GM12878 (cell line): ENCODE results near the gene SMARCA4. TPM values are rescaled to one million over a fixed set of nuclear protein-coding genes. Genes with fewer than 3 reads are reported as not detected.

Source experiments
- ATAC-seq: fragments of 200-7000 bp; cut with Tn5 transposase; 3 replicates; pipeline ENCODE4 v1.9.1; 2020; ENCODE audit warnings: mild to moderate bottlenecking, moderate library complexity
- BruUV-seq: library from RNA; stranded (reverse); fragments of 400-500 nt; replicated peaks from 2 replicates; lab custom pipeline; 2021; lab: Mats Ljungman, UMichigan
- CTCF ChIA-PET: fragments of 300-600 bp; sonication (Branson Sonifier 250); formaldehyde crosslinking; extraction: SDS; loops from one replicate; lab custom pipeline; 2021; ENCODE audit warnings: inconsistent platforms; lab: Yijun Ruan, JAX
- POLR2A ChIA-PET: fragments of 350-600 bp; formaldehyde crosslinking; extraction: SDS; loops from one replicate; lab custom pipeline; 2021; ENCODE audit warnings: inconsistent platforms; lab: Charles Lee
- RAD21 ChIA-PET: fragments of 300-600 bp; sonication (Branson Sonifier 250); formaldehyde crosslinking; loops from one replicate; lab custom pipeline; 2023; ENCODE audit warnings: antibody characterized with exemption; ENCODE audit not compliant: unreplicated experiment; lab: Charles Lee
- SMC1A ChIA-PET: fragments of 300-600 bp; sonication (Branson Sonifier 250); formaldehyde crosslinking; loops from one replicate; lab custom pipeline; 2023; ENCODE audit not compliant: unreplicated experiment, uncharacterized antibody; lab: Charles Lee
- DNase-seq: peaks from one replicate; pipeline ENCODE4 v3.0.0-alpha.2; 2011; ENCODE audit warnings: low read depth, low spot score
- FAIRE-seq: peaks from 3 replicates; lab custom pipeline; 2011; peaks lifted over from hg19 to GRCh38; lab: Jason Lieb, UNC
- H2AFZ ChIP-seq: 2 replicates; pipeline ENCODE4 v1.6.0; 2011; ENCODE audit warnings: low read depth, low read length, control low read depth; ENCODE audit not compliant: control insufficient read depth
- H3K27ac ChIP-seq: 2 replicates; pipeline ENCODE4 v1.5.1; 2011; ENCODE audit warnings: control low read depth; ENCODE audit not compliant: control insufficient read depth, insufficient read depth
- H3K27me3 ChIP-seq, 2 experiments: replicated peaks in 1 of 2; 2 replicates each; pipeline versions ENCODE4 v1.6.0 to v1.6.1; 2011; ENCODE audit warnings: low read length in 1 of 2; ENCODE audit not compliant: control insufficient read depth in 2 of 2, insufficient read depth in 2 of 2
- H3K36me3 ChIP-seq, 2 experiments: 2 replicates each; pipeline ENCODE4 v1.5.1; 2011; ENCODE audit warnings: low read length in 1 of 2; ENCODE audit not compliant: control insufficient read depth in 2 of 2, insufficient read depth in 2 of 2
- H3K4me1 ChIP-seq: 2 replicates; pipeline ENCODE4 v1.6.1; 2011; ENCODE audit warnings: mild to moderate bottlenecking, low read length, moderate library complexity, mixed read lengths; ENCODE audit not compliant: control insufficient read depth, insufficient read depth
- H3K4me2 ChIP-seq: 2 replicates; pipeline ENCODE4 v1.6.0; 2011; ENCODE audit warnings: control low read depth; ENCODE audit not compliant: control insufficient read depth, insufficient read depth
- H3K4me3 ChIP-seq: fragments of 200-600 bp; sonication (generic); 2 replicates; pipeline ENCODE4 v1.5.1; 2016
- H3K79me2 ChIP-seq: 2 replicates; pipeline ENCODE4 v1.6.0; 2011; ENCODE audit warnings: low read length; ENCODE audit not compliant: control insufficient read depth, insufficient read depth
- H3K9ac ChIP-seq: 2 replicates; pipeline ENCODE4 v1.8.0; 2011; ENCODE audit warnings: low read length, control low read depth, mixed read lengths; ENCODE audit not compliant: control insufficient read depth, insufficient read depth
- H3K9me3 ChIP-seq: replicated peaks from 3 replicates; pipeline ENCODE4 v1.5.1; 2011; ENCODE audit warnings: mild to moderate bottlenecking, low read length; ENCODE audit not compliant: control insufficient read depth, insufficient read depth
- H4K20me1 ChIP-seq: 2 replicates; pipeline ENCODE4 v1.6.0; 2011; ENCODE audit not compliant: control insufficient read depth, insufficient read depth
- CHD1 ChIP-seq: IDR thresholded peaks from 2 replicates; pipeline ENCODE4 v1.6.1; 2012; ENCODE audit warnings: low read depth, low read length, improper control_type of control experiment
- EGR1 ChIP-seq, 2 experiments: IDR thresholded peaks; 1 replicate in 1 of 2; 2 replicates in 1 of 2; pipeline ENCODE4 v1.6.1; 2011 to 2012; ENCODE audit warnings: low read depth in 2 of 2, low read length in 2 of 2, borderline replicate concordance in 1 of 2, mild to moderate bottlenecking in 1 of 2, moderate library complexity in 1 of 2
- ESRRA ChIP-seq: IDR thresholded peaks from 2 replicates; pipeline ENCODE4 v1.6.1; 2012; ENCODE audit warnings: mild to moderate bottlenecking, low read length, improper control_type of control experiment
- ETV6 ChIP-seq, 2 experiments: fragments of 450-650 bp in 1 of 2; IDR thresholded peaks in 1 of 2; conservative IDR thresholded peaks in 1 of 2; 2 replicates each; pipeline ENCODE4 v1.6.1; 2014; ENCODE audit warnings: antibody characterized with exemption in 1 of 2, borderline replicate concordance in 1 of 2, low read depth in 1 of 2, mild to moderate bottlenecking in 1 of 2, moderate library complexity in 1 of 2
- KDM1A ChIP-seq: fragments of 200-600 bp; sonication (generic); IDR thresholded peaks from 2 replicates; pipeline ENCODE4 v1.6.1; 2016; ENCODE audit warnings: borderline replicate concordance
- MEF2A ChIP-seq: IDR thresholded peaks from 2 replicates; pipeline ENCODE4 v1.6.1; 2011; ENCODE audit warnings: low read depth, mild to moderate bottlenecking, low read length, moderate library complexity; ENCODE audit not compliant: insufficient read depth
- MYB ChIP-seq: fragments of 150-350 bp; IDR thresholded peaks from 2 replicates; pipeline ENCODE4 v1.6.1; 2014; ENCODE audit warnings: mild to moderate bottlenecking, low read depth, low read length, borderline replicate concordance
- MYC ChIP-seq: IDR thresholded peaks from 2 replicates; pipeline ENCODE4 v1.6.1; 2011; ENCODE audit warnings: mild to moderate bottlenecking, low read length, moderate library complexity, inconsistent platforms; ENCODE audit not compliant: insufficient read depth, insufficient replicate concordance, insufficient read length, severe bottlenecking
- NFIC ChIP-seq: IDR thresholded peaks from 2 replicates; pipeline ENCODE4 v1.6.1; 2012; ENCODE audit warnings: low read depth, mild to moderate bottlenecking, inconsistent platforms, low read length, moderate library complexity
- RELA ChIP-seq: fragments of 450-650 bp; IDR thresholded peaks from 2 replicates; pipeline ENCODE4 v1.8.0; 2014; ENCODE audit warnings: borderline replicate concordance; ENCODE audit not compliant: partially characterized antibody
- SIX5 ChIP-seq: IDR thresholded peaks from 2 replicates; pipeline ENCODE4 v1.6.1; 2011; ENCODE audit warnings: mild to moderate bottlenecking, low read depth, low read length, moderate library complexity; ENCODE audit not compliant: severe bottlenecking
- TARDBP ChIP-seq: IDR thresholded peaks from 2 replicates; pipeline ENCODE4 v1.6.1; 2016; ENCODE audit warnings: borderline replicate concordance
- TBL1XR1 ChIP-seq: IDR thresholded peaks from 2 replicates; pipeline ENCODE4 v1.6.1; 2012; ENCODE audit warnings: low read depth, low read length, improper control_type of control experiment
- ZNF207 ChIP-seq: fragments of 450-650 bp; IDR thresholded peaks from 2 replicates; pipeline ENCODE4 v1.6.1; 2014; ENCODE audit warnings: antibody characterized with exemption, mild to moderate bottlenecking, borderline replicate concordance
- WGBS: methylation state at CpG from one replicate; pipeline ENCODE4 v1.1.6; 2016; ENCODE audit warnings: low lambda C conversion rate; ENCODE audit not compliant: insufficient replicate concordance, insufficient coverage; ENCODE audit errors: missing lambda C conversion rate; 5-methylcytosine and 5-hydroxymethylcytosine counted together
- in situ Hi-C: fragments of 300-500 bp; cut with MboI; formaldehyde crosslinking; loops from 9 replicates; pipeline ENCODE4 v1.14.3; 2018; ENCODE audit warnings: mixed read lengths
- intact Hi-C: fragments of 100-400 bp; cut with micrococcal nuclease; formaldehyde crosslinking; loops from one replicate; pipeline ENCODE4 v1.14.2; 2022; ENCODE audit not compliant: unreplicated experiment
- polyA plus RNA-seq, 11 experiments: library from polyadenylated mRNA; depleted of rRNA in 4 of 11; unstranded in 6 of 11; stranded (reverse) in 5 of 11; fragments of >200 nt; fragmentation: Nextera tagmentation in 4 of 11; fragmentation: Illumina TruSeq in 1 of 11; extraction: Ambion mirVana in 4 of 11; extraction: Trizol in 1 of 11; gene quantifications; 1 replicate in 1 of 11; 2 replicates in 10 of 11; pipeline versions ENCODE4 v1.2.1 to v1.2.3, GENCODE V29; 2011 to 2016; ENCODE audit warnings: inconsistent platforms in 2 of 11, missing spikeins in 2 of 11, low read depth in 1 of 11
- total RNA-seq, 4 experiments: library from RNA; depleted of rRNA in 3 of 4; stranded (reverse); fragments of >200 nt in 3 of 4; fragmentation: Illumina TruSeq in 1 of 4; extraction: Trizol in 1 of 4; gene quantifications; 2 replicates each; pipeline versions ENCODE4 v1.2.1 to v1.2.3, GENCODE V29; 2013 to 2021
- TF ChIP-seq, protein P1 (sequence below): fragments of 450-650 bp; IDR thresholded peaks from 2 replicates; pipeline ENCODE4 v1.6.1; 2017; ENCODE audit warnings: mild to moderate bottlenecking
- TF ChIP-seq, protein P2 (sequence below): IDR thresholded peaks from 2 replicates; pipeline ENCODE4 v1.6.1; 2012; ENCODE audit warnings: low read depth, low read length, improper control_type of control experiment

The SMARCA4 gene
- total and polyA plus RNA-seq, 10 of the 15 experiments (the other 5 are each of a cell fraction or from before 2014, with no cell fraction given): 22.4 to 175 (median 57.4) TPM

- ChIA-PET SMC1A (interaction anchor here (1.2 kb wide), 1 partner anchor 65 kb away, joined by 4 read pairs; no protein-coding TSS in a partner anchor), CTCF (interaction anchor here (0.8 to 1.4 kb wide), 2 partner anchors 65 to 71 kb away, joined by 3 to 4 read pairs; no protein-coding TSS in a partner anchor), POLR2A (interaction anchor here (0.6 to 0.9 kb wide), 4 partner anchors 20 to 188 kb away, joined by 3 to 5 read pairs (median 4); no protein-coding TSS in a partner anchor), RAD21 (interaction anchor here (0.7 to 2.8 kb wide), 2 partner anchors 12 to 65 kb away, joined by 4 to 14 read pairs; no protein-coding TSS in a partner anchor)
- no peak for ATAC-seq
- in situ Hi-C loops: no loop called here
- Histone ChIP-seq H2AFZ (no peak overlapping the region), H3K36me3 (peaks cover 23 to 30% of the 10 kb centered on the region in 2 experiments), H3K9ac (no peak overlapping the region), H3K4me1 (no peaks in the 10 kb centered on the region), H3K79me2 (no peaks in the 10 kb centered on the region), H3K4me2 (no peak overlapping the region), H3K4me3 (no peak overlapping the region), H3K9me3 (no peaks in the 10 kb centered on the region), H3K27ac (no peak overlapping the region), H3K27me3 (no peaks in the 10 kb centered on the region), H4K20me1 (no peaks in the 10 kb centered on the region)
- intact Hi-C loops: loop anchor here (10.0 kb wide), 1 partner anchor 63 kb away; no protein-coding TSS in a partner anchor
- no TSS peak for BruUV-seq
- no peak for DNase-seq
- no peak for TF ChIP-seq MEF2A
- TF ChIP-seq ETV6 (conservative IDR thresholded peaks at IDR 0.05 in 1 of 2, IDR thresholded peaks at IDR 0.05 in 1 of 2; ENCODE audit: borderline replicate concordance in 1 of 2, low read depth in 1 of 2): no peak
- no peak for TF ChIP-seq MYB
- no peak for TF ChIP-seq ZNF207
- TF ChIP-seq SIX5: no peak
- no peak for TF ChIP-seq NFIC
- TF ChIP-seq, protein P1, sequence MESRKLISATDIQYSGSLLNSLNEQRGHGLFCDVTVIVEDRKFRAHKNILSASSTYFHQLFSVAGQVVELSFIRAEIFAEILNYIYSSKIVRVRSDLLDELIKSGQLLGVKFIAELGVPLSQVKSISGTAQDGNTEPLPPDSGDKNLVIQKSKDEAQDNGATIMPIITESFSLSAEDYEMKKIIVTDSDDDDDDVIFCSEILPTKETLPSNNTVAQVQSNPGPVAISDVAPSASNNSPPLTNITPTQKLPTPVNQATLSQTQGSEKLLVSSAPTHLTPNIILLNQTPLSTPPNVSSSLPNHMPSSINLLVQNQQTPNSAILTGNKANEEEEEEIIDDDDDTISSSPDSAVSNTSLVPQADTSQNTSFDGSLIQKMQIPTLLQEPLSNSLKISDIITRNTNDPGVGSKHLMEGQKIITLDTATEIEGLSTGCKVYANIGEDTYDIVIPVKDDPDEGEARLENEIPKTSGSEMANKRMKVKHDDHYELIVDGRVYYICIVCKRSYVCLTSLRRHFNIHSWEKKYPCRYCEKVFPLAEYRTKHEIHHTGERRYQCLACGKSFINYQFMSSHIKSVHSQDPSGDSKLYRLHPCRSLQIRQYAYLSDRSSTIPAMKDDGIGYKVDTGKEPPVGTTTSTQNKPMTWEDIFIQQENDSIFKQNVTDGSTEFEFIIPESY: no peak
- no peak for TF ChIP-seq EGR1 (IDR thresholded peaks at IDR 0.05; ENCODE audit: borderline replicate concordance in 1 of 2, low read depth in 2 of 2, low read length in 2 of 2)
- TF ChIP-seq, protein P2, sequence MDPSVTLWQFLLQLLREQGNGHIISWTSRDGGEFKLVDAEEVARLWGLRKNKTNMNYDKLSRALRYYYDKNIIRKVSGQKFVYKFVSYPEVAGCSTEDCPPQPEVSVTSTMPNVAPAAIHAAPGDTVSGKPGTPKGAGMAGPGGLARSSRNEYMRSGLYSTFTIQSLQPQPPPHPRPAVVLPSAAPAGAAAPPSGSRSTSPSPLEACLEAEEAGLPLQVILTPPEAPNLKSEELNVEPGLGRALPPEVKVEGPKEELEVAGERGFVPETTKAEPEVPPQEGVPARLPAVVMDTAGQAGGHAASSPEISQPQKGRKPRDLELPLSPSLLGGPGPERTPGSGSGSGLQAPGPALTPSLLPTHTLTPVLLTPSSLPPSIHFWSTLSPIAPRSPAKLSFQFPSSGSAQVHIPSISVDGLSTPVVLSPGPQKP: no peak
- TF ChIP-seq RELA: no peak
- TF ChIP-seq TARDBP: no peak
- no peak for TF ChIP-seq KDM1A
- no peak for TF ChIP-seq MYC
- no peak for TF ChIP-seq ESRRA
- TF ChIP-seq TBL1XR1: no peak
- TF ChIP-seq CHD1: no peak
- 98% methylated on average over 4 of the region's 5 CpGs for WGBS
- FAIRE-seq: no peak
Observed at GRCh38 chr19:11007385-11007784, 46.6 kb downstream of the SMARCA4 start.
